ENCODE data around the gene MCTP1. TPM values are rescaled to one million over a fixed set of nuclear protein-coding genes. Genes with fewer than 3 reads are reported as not detected.

MCTP1 gene
- total RNA-seq, 1 experiment from 2014 or later, result 7.5 TPM

- Histone ChIP-seq H3K4me3 (ENCODE audit: low read length) (no peak overlapping the region), H4K20me1 (ENCODE audit: low read length) (no peaks in the 10 kb centered on the region), H3K9me2 (replicated peaks; ENCODE audit: low read length) (no peaks in the 10 kb centered on the region), H3K27ac (ENCODE audit: low read length) (peak overlapping the region; percentile 21; the same call in 1 of the 2 replicates), H3K9ac (ENCODE audit: low read length) (no peak overlapping the region), H3K27me3 (ENCODE audit: low read length) (no peaks in the 10 kb centered on the region), H3K9me3 (ENCODE audit: low read length) (no peaks in the 10 kb centered on the region), H3F3A (ENCODE audit: low read length, unreplicated experiment) (no peaks in the 10 kb centered on the region), H3K79me2 (ENCODE audit: low read length) (no peaks in the 10 kb centered on the region), H3K4me2 (ENCODE audit: low read length) (peak overlapping the region; percentile 28), H3K4me1 (ENCODE audit: insufficient read depth, low read length) (peaks cover 12% of the 10 kb centered on the region), H2AFZ (ENCODE audit: low read length) (peak overlapping the region; percentile 62; the same call in 1 of the 2 replicates), H3K36me3 (ENCODE audit: low read depth, low read length) (no peaks in the 10 kb centered on the region)
- ChIA-PET POLR2A (ENCODE audit: unreplicated experiment) (no interaction called here), CTCF (no interaction called here)
- intact Hi-C loops (cut with micrococcal nuclease), result no loop called here
- DNase-seq (peak; percentile 69), ATAC-seq (peak; percentile 92)
- no TSS peak for BruUV-seq (replicated peaks)
- TF ChIP-seq EZH2 (IDR thresholded peaks at IDR 0.05; ENCODE audit: low read length, unreplicated experiment) (no peak), CTCF (conservative IDR thresholded peaks at IDR 0.05; ENCODE audit: low read depth, low read length) (no peak), EZH2phosphoT487 (IDR thresholded peaks at IDR 0.05; ENCODE audit: borderline replicate concordance, low read length) (no peak)
These were observed 538.8 kb downstream of the MCTP1 start for GRCh38 chr5:94745786-94746730.

GRCh38 chr5:94744906-94745305, 540.0 kb downstream of the MCTP1 start:
- no peak for TF ChIP-seq EZH2 (IDR thresholded peaks at IDR 0.05; ENCODE audit: low read length, unreplicated experiment)
- no peak for TF ChIP-seq EZH2phosphoT487 (IDR thresholded peaks at IDR 0.05; ENCODE audit: borderline replicate concordance, low read length)
- no peak for TF ChIP-seq CTCF (conservative IDR thresholded peaks at IDR 0.05; ENCODE audit: low read depth, low read length)
- Histone ChIP-seq H3K36me3 (ENCODE audit: low read depth, low read length) (no peaks in the 10 kb centered on the region), H3K79me2 (ENCODE audit: low read length) (no peaks in the 10 kb centered on the region), H2AFZ (ENCODE audit: low read length) (no peak overlapping the region), H3K27me3 (ENCODE audit: low read length) (no peaks in the 10 kb centered on the region), H3K9me3 (ENCODE audit: low read length) (no peaks in the 10 kb centered on the region), H3K9ac (ENCODE audit: low read length) (no peak overlapping the region), H3K4me3 (ENCODE audit: low read length) (no peak overlapping the region), H3K27ac (ENCODE audit: low read length) (no peak overlapping the region), H3F3A (ENCODE audit: low read length, unreplicated experiment) (no peaks in the 10 kb centered on the region), H4K20me1 (ENCODE audit: low read length) (no peaks in the 10 kb centered on the region), H3K4me1 (ENCODE audit: insufficient read depth, low read length) (peaks cover 12% of the 10 kb centered on the region), H3K9me2 (replicated peaks; ENCODE audit: low read length) (no peaks in the 10 kb centered on the region), H3K4me2 (ENCODE audit: low read length) (no peak overlapping the region)
- ChIA-PET CTCF (no interaction called here), POLR2A (ENCODE audit: unreplicated experiment) (no interaction called here)
- no TSS peak for BruUV-seq (replicated peaks)
- DNase-seq (no peak), ATAC-seq (no peak)
- intact Hi-C loops (cut with micrococcal nuclease), result no loop called here

GRCh38 chr5:94742852-94743251, 542.0 kb downstream of the MCTP1 start:
- no peaks in the 10 kb centered on the region for H3K36me3 ChIP-seq (ENCODE audit: low read depth, low read length)
- intact Hi-C loops (cut with micrococcal nuclease), result no loop called here
- no TSS peak for BruUV-seq (replicated peaks)
- H3K9me3 ChIP-seq (ENCODE audit: low read length), result no peaks in the 10 kb centered on the region
- H3K4me3 ChIP-seq (ENCODE audit: low read length), result no peak overlapping the region
- no peaks in the 10 kb centered on the region for H3F3A ChIP-seq (ENCODE audit: low read length, unreplicated experiment)
- CTCF ChIA-PET, result no interaction called here
- DNase-seq (no peak), ATAC-seq (no peak)
- POLR2A ChIA-PET (ENCODE audit: unreplicated experiment), result no interaction called here
- no peaks in the 10 kb centered on the region for H3K79me2 ChIP-seq (ENCODE audit: low read length)
- TF ChIP-seq EZH2phosphoT487 (IDR thresholded peaks at IDR 0.05; ENCODE audit: borderline replicate concordance, low read length), result no peak
- no peak overlapping the region for H3K9ac ChIP-seq (ENCODE audit: low read length)
- no peaks in the 10 kb centered on the region for H4K20me1 ChIP-seq (ENCODE audit: low read length)
- no peaks in the 10 kb centered on the region for H3K9me2 ChIP-seq (replicated peaks; ENCODE audit: low read length)
- no peak overlapping the region for H3K27ac ChIP-seq (ENCODE audit: low read length)
- H3K4me2 ChIP-seq (ENCODE audit: low read length), result no peak overlapping the region
- H3K4me1 ChIP-seq (ENCODE audit: insufficient read depth, low read length), result peaks cover 12% of the 10 kb centered on the region
- H3K27me3 ChIP-seq (ENCODE audit: low read length), result no peaks in the 10 kb centered on the region
- no peak overlapping the region for H2AFZ ChIP-seq (ENCODE audit: low read length)
